Testis (tissue), 2 donors: ENCODE data around the gene C7orf57.

Source experiments
- CTCF ChIP-seq, 3 experiments: fragments of 450-650 bp in 2 of 3; fragments of 200-600 bp in 1 of 3; sonication (generic) in 1 of 3; IDR thresholded peaks; one replicate each; pipeline ENCODE4 v1.5.1; 2016 to 2019; ENCODE audit warnings: antibody characterized with exemption in 3 of 3, mild to moderate bottlenecking in 2 of 3, moderate library complexity in 1 of 3
- POLR2A ChIP-seq: fragments of 450-650 bp; IDR thresholded peaks from one replicate; pipeline ENCODE4 v1.6.1; 2017; ENCODE audit warnings: antibody characterized with exemption, mild to moderate bottlenecking, moderate library complexity

DNA sequence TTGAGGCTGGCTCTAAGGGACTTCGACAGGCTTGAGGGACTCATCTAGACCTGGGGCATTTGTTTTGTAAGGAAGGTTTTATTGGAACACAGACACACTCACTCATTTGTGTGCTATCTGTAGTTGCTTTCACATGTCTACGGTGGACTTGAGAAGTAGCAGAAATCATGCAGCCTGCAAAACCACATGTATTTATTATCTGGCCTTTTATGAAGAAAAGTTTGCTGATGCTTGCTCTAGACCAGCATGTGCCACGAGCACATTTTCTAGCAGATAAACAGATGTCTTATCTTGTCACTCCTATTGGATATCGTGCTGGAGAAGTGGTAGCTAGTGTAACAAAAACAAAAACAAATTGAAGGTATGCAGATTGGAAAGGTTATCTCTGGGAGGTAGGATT lies 63.5 kb downstream of the C7orf57 start:
- no peak for TF ChIP-seq CTCF (IDR thresholded peaks at IDR 0.05)
- TF ChIP-seq POLR2A = no peak
